ENCODE results near the gene ULK3.
A peak's percentile ranks its signal among the peaks of the same experiment; 100 is the strongest.

Gene ULK3

GRCh38 chr15:74809956-74810355 lies 33.0 kb downstream of the ULK3 start:
- no peak overlapping the region for H3K4ac ChIP-seq (ENCODE audit: low read depth, low read length)
- H2BK5ac ChIP-seq (ENCODE audit: low read length), result no peak overlapping the region
- WGBS (ENCODE audit: extremely low coverage, insufficient coverage, low lambda C conversion rate), result no CpG with 5 or more reads among the region's 3 CpGs
- no peaks in the 10 kb centered on the region for H3K36me3 ChIP-seq (ENCODE audit: control insufficient read depth, insufficient read depth, low read length)
- H3K56ac ChIP-seq (ENCODE audit: low read length), result no peak overlapping the region
- H3K23ac ChIP-seq (ENCODE audit: low read length), result no peak overlapping the region
- no peaks in the 10 kb centered on the region for H3K4me1 ChIP-seq (ENCODE audit: control insufficient read depth, low read depth, low read length)
- no peak overlapping the region for H3K9ac ChIP-seq (ENCODE audit: low read length)
- no peaks in the 10 kb centered on the region for H3K27me3 ChIP-seq (ENCODE audit: insufficient read depth, low read length, poor library complexity)
- H3K18ac ChIP-seq (ENCODE audit: low read length), result no peak overlapping the region
- no peak overlapping the region for H4K8ac ChIP-seq (ENCODE audit: low read depth, low read length)
- H2BK15ac ChIP-seq (replicated peaks; ENCODE audit: low read depth), result no peak overlapping the region
- no peak for DNase-seq
- H3K79me1 ChIP-seq (ENCODE audit: low read length), result no peaks in the 10 kb centered on the region
- H3K4me3 ChIP-seq (ENCODE audit: low read length), result no peak overlapping the region
- H2AK5ac ChIP-seq (ENCODE audit: low read length), result no peak overlapping the region
- no peak overlapping the region for H3K27ac ChIP-seq (ENCODE audit: low read depth, low read length)
- no peak overlapping the region for H3K4me2 ChIP-seq (ENCODE audit: low read length)
- H4K5ac ChIP-seq (ENCODE audit: low read length), result no peak overlapping the region
- no peak overlapping the region for H2BK120ac ChIP-seq (ENCODE audit: low read depth, low read length)
- H3K79me2 ChIP-seq (ENCODE audit: control insufficient read depth, insufficient read depth, low read length), result no peaks in the 10 kb centered on the region

DNA sequence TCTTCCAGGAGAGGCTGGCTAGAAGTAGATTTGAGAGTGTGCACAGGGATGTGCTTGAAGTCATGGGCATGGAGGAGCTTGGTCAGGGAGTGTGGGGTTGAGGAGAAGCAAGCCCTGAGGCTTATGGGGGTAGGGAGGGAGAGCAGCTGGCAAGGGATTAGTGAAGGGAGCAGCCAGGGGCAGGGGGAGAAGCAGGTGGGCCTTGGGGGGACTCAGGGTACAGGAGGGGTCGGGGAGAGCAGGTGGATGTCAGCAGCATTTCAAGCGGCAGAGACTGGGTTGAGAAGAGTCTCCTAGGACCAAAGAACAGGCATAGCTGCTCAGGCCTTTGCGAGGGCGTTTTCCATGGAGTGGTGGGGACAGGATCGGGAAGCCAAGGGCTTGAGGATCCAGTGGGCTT lies 33.7 kb downstream of the ULK3 start:
- H3K9ac ChIP-seq (ENCODE audit: low read length), result no peak overlapping the region
- H3K36me3 ChIP-seq (ENCODE audit: control insufficient read depth, insufficient read depth, low read length), result peaks cover under 1% of the 10 kb centered on the region
- no CpG with 5 or more reads among the region's 5 CpGs for WGBS (ENCODE audit: extremely low coverage, insufficient coverage, low lambda C conversion rate)
- no peak overlapping the region for H3K18ac ChIP-seq (ENCODE audit: low read length)
- H3K27me3 ChIP-seq (ENCODE audit: insufficient read depth, low read length, poor library complexity), result no peaks in the 10 kb centered on the region
- H3K56ac ChIP-seq (ENCODE audit: low read length), result no peak overlapping the region
- H2BK5ac ChIP-seq (ENCODE audit: low read length), result no peak overlapping the region
- no peaks in the 10 kb centered on the region for H3K4me1 ChIP-seq (ENCODE audit: control insufficient read depth, low read depth, low read length)
- H2BK120ac ChIP-seq (ENCODE audit: low read depth, low read length), result no peak overlapping the region
- H4K8ac ChIP-seq (ENCODE audit: low read depth, low read length), result no peak overlapping the region
- no peak overlapping the region for H4K5ac ChIP-seq (ENCODE audit: low read length)
- H2BK15ac ChIP-seq (replicated peaks; ENCODE audit: low read depth), result no peak overlapping the region
- no peak for DNase-seq
- H3K79me2 ChIP-seq (ENCODE audit: control insufficient read depth, insufficient read depth, low read length), result no peaks in the 10 kb centered on the region
- H3K27ac ChIP-seq (ENCODE audit: low read depth, low read length), result no peak overlapping the region
- no peak overlapping the region for H3K4me3 ChIP-seq (ENCODE audit: low read length)
- H2AK5ac ChIP-seq (ENCODE audit: low read length), result no peak overlapping the region
- no peak overlapping the region for H3K4me2 ChIP-seq (ENCODE audit: low read length)
- H3K79me1 ChIP-seq (ENCODE audit: low read length), result no peaks in the 10 kb centered on the region
- H3K23ac ChIP-seq (ENCODE audit: low read length), result no peak overlapping the region
- no peak overlapping the region for H3K4ac ChIP-seq (ENCODE audit: low read depth, low read length)

GRCh38 chr15:74808840-74809229 lies 34.1 kb downstream of the ULK3 start:
- DNase-seq, result peak; percentile 67
- no peak overlapping the region for H3K18ac ChIP-seq (ENCODE audit: low read length)
- H3K36me3 ChIP-seq (ENCODE audit: control insufficient read depth, insufficient read depth, low read length), result peaks cover 3% of the 10 kb centered on the region
- H3K4me3 ChIP-seq (ENCODE audit: low read length), result no peak overlapping the region
- H3K4me1 ChIP-seq (ENCODE audit: control insufficient read depth, low read depth, low read length), result no peaks in the 10 kb centered on the region
- H3K79me1 ChIP-seq (ENCODE audit: low read length), result no peaks in the 10 kb centered on the region
- no peak overlapping the region for H4K5ac ChIP-seq (ENCODE audit: low read length)
- no peak overlapping the region for H3K4me2 ChIP-seq (ENCODE audit: low read length)
- H3K27me3 ChIP-seq (ENCODE audit: insufficient read depth, low read length, poor library complexity), result no peaks in the 10 kb centered on the region
- no peak overlapping the region for H3K56ac ChIP-seq (ENCODE audit: low read length)
- no peak overlapping the region for H2BK15ac ChIP-seq (replicated peaks; ENCODE audit: low read depth)
- WGBS (ENCODE audit: extremely low coverage, insufficient coverage, low lambda C conversion rate), result no CpG with 5 or more reads among the region's 4 CpGs
- no peak overlapping the region for H3K4ac ChIP-seq (ENCODE audit: low read depth, low read length)
- H3K23ac ChIP-seq (ENCODE audit: low read length), result no peak overlapping the region
- no peaks in the 10 kb centered on the region for H3K79me2 ChIP-seq (ENCODE audit: control insufficient read depth, insufficient read depth, low read length)
- H3K9ac ChIP-seq (ENCODE audit: low read length), result no peak overlapping the region
- H4K8ac ChIP-seq (ENCODE audit: low read depth, low read length), result no peak overlapping the region
- H2BK120ac ChIP-seq (ENCODE audit: low read depth, low read length), result no peak overlapping the region
- no peak overlapping the region for H2AK5ac ChIP-seq (ENCODE audit: low read length)
- H2BK5ac ChIP-seq (ENCODE audit: low read length), result no peak overlapping the region
- H3K27ac ChIP-seq (ENCODE audit: low read depth, low read length), result no peak overlapping the region

DNA sequence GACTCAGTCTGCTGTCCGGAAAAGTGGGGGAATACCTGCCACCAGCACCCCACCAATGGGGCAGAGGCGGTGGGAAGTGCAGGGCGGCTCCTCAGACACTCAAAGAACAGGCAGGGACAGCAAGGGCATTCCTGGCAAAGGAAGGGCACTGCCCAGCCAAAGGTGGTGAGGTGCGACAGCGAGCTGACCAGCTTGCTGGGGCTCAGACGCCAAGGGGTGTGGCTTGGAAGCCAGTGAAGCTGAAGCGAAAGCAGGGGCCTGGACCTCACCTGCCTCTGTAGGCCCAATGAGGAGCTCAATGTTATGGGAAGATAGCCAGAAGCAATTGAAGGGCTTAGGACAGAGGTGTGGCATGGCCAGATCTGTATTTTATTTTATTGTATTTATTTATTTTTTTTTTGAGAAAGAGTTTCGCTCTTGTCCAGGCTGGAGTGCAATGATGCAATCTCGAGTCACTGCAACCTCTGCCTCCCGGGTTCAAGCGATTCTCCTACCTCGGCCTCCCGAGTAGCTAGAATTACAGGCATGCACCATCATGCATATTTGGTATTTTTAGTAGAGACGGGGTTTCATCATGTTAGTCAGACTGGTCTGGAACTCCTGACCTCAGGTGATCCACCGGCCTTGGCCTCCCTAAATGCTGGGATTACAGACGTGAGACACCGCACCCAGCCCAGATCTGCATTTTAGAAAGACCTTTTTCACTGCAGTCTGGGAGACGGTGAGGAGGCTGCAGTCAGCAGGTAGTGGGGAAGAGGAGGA lies 34.7 kb downstream of the ULK3 start:
- no peak overlapping the region for H4K8ac ChIP-seq (ENCODE audit: low read depth, low read length)
- no peak overlapping the region for H2AK5ac ChIP-seq (ENCODE audit: low read length)
- no peak overlapping the region for H3K23ac ChIP-seq (ENCODE audit: low read length)
- WGBS (ENCODE audit: extremely low coverage, insufficient coverage, low lambda C conversion rate), result no CpG with 5 or more reads among the region's 18 CpGs
- no peak for DNase-seq
- H4K5ac ChIP-seq (ENCODE audit: low read length), result no peak overlapping the region
- no peak overlapping the region for H3K4me3 ChIP-seq (ENCODE audit: low read length)
- no peak overlapping the region for H3K9ac ChIP-seq (ENCODE audit: low read length)
- no peak overlapping the region for H3K4me2 ChIP-seq (ENCODE audit: low read length)
- no peaks in the 10 kb centered on the region for H3K79me1 ChIP-seq (ENCODE audit: low read length)
- no peak overlapping the region for H3K56ac ChIP-seq (ENCODE audit: low read length)
- H3K79me2 ChIP-seq (ENCODE audit: control insufficient read depth, insufficient read depth, low read length), result no peaks in the 10 kb centered on the region
- no peaks in the 10 kb centered on the region for H3K27me3 ChIP-seq (ENCODE audit: insufficient read depth, low read length, poor library complexity)
- no peaks in the 10 kb centered on the region for H3K4me1 ChIP-seq (ENCODE audit: control insufficient read depth, low read depth, low read length)
- H3K18ac ChIP-seq (ENCODE audit: low read length), result no peak overlapping the region
- H2BK5ac ChIP-seq (ENCODE audit: low read length), result no peak overlapping the region
- peaks cover 3% of the 10 kb centered on the region for H3K36me3 ChIP-seq (ENCODE audit: control insufficient read depth, insufficient read depth, low read length)
- H2BK15ac ChIP-seq (replicated peaks; ENCODE audit: low read depth), result no peak overlapping the region
- H3K27ac ChIP-seq (ENCODE audit: low read depth, low read length), result no peak overlapping the region
- no peak overlapping the region for H2BK120ac ChIP-seq (ENCODE audit: low read depth, low read length)
- H3K4ac ChIP-seq (ENCODE audit: low read depth, low read length), result no peak overlapping the region

GRCh38 chr15:74807282-74807681 lies 35.7 kb downstream of the ULK3 start:
- Histone ChIP-seq H3K4me1 (ENCODE audit: control insufficient read depth, low read depth, low read length) (no peaks in the 10 kb centered on the region), H2BK5ac (ENCODE audit: low read length) (no peak overlapping the region), H3K4me2 (ENCODE audit: low read length) (no peak overlapping the region), H2BK120ac (ENCODE audit: low read depth, low read length) (no peak overlapping the region), H3K79me1 (ENCODE audit: low read length) (no peaks in the 10 kb centered on the region), H4K5ac (ENCODE audit: low read length) (no peak overlapping the region), H3K27me3 (ENCODE audit: insufficient read depth, low read length, poor library complexity) (no peaks in the 10 kb centered on the region), H3K23ac (ENCODE audit: low read length) (no peak overlapping the region), H3K79me2 (ENCODE audit: control insufficient read depth, insufficient read depth, low read length) (no peaks in the 10 kb centered on the region), H3K4ac (ENCODE audit: low read depth, low read length) (no peak overlapping the region), H3K36me3 (ENCODE audit: control insufficient read depth, insufficient read depth, low read length) (peaks cover 6% of the 10 kb centered on the region), H2BK15ac (replicated peaks; ENCODE audit: low read depth) (no peak overlapping the region), H3K9ac (ENCODE audit: low read length) (no peak overlapping the region), H3K18ac (ENCODE audit: low read length) (no peak overlapping the region), H3K56ac (ENCODE audit: low read length) (no peak overlapping the region), H2AK5ac (ENCODE audit: low read length) (no peak overlapping the region), H4K8ac (ENCODE audit: low read depth, low read length) (no peak overlapping the region), H3K4me3 (ENCODE audit: low read length) (no peak overlapping the region), H3K27ac (ENCODE audit: low read depth, low read length) (no peak overlapping the region)
- no peak for DNase-seq
- WGBS (ENCODE audit: extremely low coverage, insufficient coverage, low lambda C conversion rate), result no CpG with 5 or more reads among the region's 5 CpGs

- H3K23ac ChIP-seq (ENCODE audit: low read length), result no peak overlapping the region
- H2BK5ac ChIP-seq (ENCODE audit: low read length), result no peak overlapping the region
- H3K9ac ChIP-seq (ENCODE audit: low read length), result no peak overlapping the region
- WGBS (ENCODE audit: extremely low coverage, insufficient coverage, low lambda C conversion rate), result no CpG with 5 or more reads among the region's 6 CpGs
- no peak overlapping the region for H3K18ac ChIP-seq (ENCODE audit: low read length)
- H2BK120ac ChIP-seq (ENCODE audit: low read depth, low read length), result no peak overlapping the region
- no peak overlapping the region for H2BK15ac ChIP-seq (replicated peaks; ENCODE audit: low read depth)
- no peak overlapping the region for H4K8ac ChIP-seq (ENCODE audit: low read depth, low read length)
- H2AK5ac ChIP-seq (ENCODE audit: low read length), result no peak overlapping the region
- no peak overlapping the region for H3K56ac ChIP-seq (ENCODE audit: low read length)
- no peaks in the 10 kb centered on the region for H3K27me3 ChIP-seq (ENCODE audit: insufficient read depth, low read length, poor library complexity)
- H3K27ac ChIP-seq (ENCODE audit: low read depth, low read length), result no peak overlapping the region
- H3K4ac ChIP-seq (ENCODE audit: low read depth, low read length), result no peak overlapping the region
- peaks cover 11% of the 10 kb centered on the region for H3K36me3 ChIP-seq (ENCODE audit: control insufficient read depth, insufficient read depth, low read length)
- no peak overlapping the region for H3K4me2 ChIP-seq (ENCODE audit: low read length)
- no peaks in the 10 kb centered on the region for H3K79me2 ChIP-seq (ENCODE audit: control insufficient read depth, insufficient read depth, low read length)
- no peak for DNase-seq
- no peak overlapping the region for H3K4me3 ChIP-seq (ENCODE audit: low read length)
- no peaks in the 10 kb centered on the region for H3K79me1 ChIP-seq (ENCODE audit: low read length)
- H4K5ac ChIP-seq (ENCODE audit: low read length), result no peak overlapping the region
- H3K4me1 ChIP-seq (ENCODE audit: control insufficient read depth, low read depth, low read length), result no peaks in the 10 kb centered on the region
Observed at GRCh38 chr15:74804935-74805334, 38.0 kb downstream of the ULK3 start.

Data from mesendoderm (in vitro differentiated cells).